HG03064 (cell line): ENCODE measurements around the gene ENGASE.

ENCODE experiments used
- ATAC-seq: cut with Tn5 transposase; IDR thresholded peaks from one replicate; pipeline ENCODE4 v1.9.1; 2021; ENCODE audit warnings: low read depth; ENCODE audit not compliant: unreplicated experiment

Gene ENGASE

GRCh38 chr17:79132271-79133064 is 57.8 kb downstream of the ENGASE start:
- no peak for ATAC-seq

DNA sequence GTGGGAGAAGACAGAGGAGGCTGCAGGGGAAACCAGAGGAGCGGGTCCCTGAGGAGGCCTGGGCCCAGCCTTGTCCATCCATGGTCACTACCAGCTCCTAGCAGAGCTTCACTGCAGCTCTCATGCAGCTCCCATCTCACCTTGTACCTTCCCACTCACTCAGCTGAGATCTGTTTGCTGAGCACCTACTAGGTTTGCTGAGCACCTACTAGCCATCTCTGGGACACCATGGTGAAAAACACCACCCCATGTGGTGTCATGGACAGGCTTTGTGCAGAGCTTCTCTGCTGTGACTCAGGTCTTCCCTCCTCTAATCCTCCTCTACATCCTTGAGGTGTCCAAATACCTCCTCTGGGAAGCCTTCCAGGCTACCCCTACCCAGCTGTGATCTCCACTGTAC is 58.6 kb downstream of the ENGASE start:
- ATAC-seq: no peak

DNA sequence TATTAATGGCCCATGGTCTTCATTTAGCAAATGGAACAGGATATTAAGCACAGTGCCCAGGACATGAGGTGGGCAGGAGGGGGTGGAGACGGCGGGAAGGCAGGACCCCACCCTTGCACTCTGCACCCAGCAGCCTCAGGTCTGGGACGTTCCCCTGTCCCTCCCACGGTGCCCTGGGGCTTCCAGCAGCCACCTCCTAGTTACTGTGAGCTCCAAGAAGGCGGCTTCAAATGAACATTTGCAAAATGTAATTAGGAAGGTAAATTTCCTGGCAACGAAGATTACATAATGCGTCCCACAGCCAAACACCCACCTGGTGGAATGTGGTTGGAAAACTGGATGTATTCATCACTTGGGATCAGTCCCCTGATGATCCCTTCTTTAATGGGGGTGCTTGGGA is 59.4 kb downstream of the ENGASE start:
- no peak for ATAC-seq

- ATAC-seq: no peak
Measured at GRCh38 chr17:79135011-79135410, 60.4 kb downstream of the ENGASE start.

GRCh38 chr17:79135628-79136405 is 61.2 kb downstream of the ENGASE start:
- ATAC-seq: no peak
